GM12878 (cell line): ENCODE data around the gene AIFM3. TPM values are rescaled to one million over a fixed set of nuclear protein-coding genes. Genes with fewer than 3 reads are reported as not detected.
A peak's percentile ranks its signal among the peaks of the same experiment; 100 is the strongest.

ENCODE experiments used
- ATAC-seq: fragments of 200-7000 bp; cut with Tn5 transposase; 3 replicates; pipeline ENCODE4 v1.9.1; 2020; ENCODE audit warnings: mild to moderate bottlenecking, moderate library complexity
- BruUV-seq: library from RNA; stranded (reverse); fragments of 400-500 nt; replicated peaks from 2 replicates; lab custom pipeline; 2021; lab: Mats Ljungman, UMichigan
- CTCF ChIA-PET: fragments of 300-600 bp; sonication (Branson Sonifier 250); formaldehyde crosslinking; extraction: SDS; loops from one replicate; lab custom pipeline; 2021; ENCODE audit warnings: inconsistent platforms; lab: Yijun Ruan, JAX
- POLR2A ChIA-PET: fragments of 350-600 bp; formaldehyde crosslinking; extraction: SDS; loops from one replicate; lab custom pipeline; 2021; ENCODE audit warnings: inconsistent platforms; lab: Charles Lee
- RAD21 ChIA-PET: fragments of 300-600 bp; sonication (Branson Sonifier 250); formaldehyde crosslinking; loops from one replicate; lab custom pipeline; 2023; ENCODE audit warnings: antibody characterized with exemption; ENCODE audit not compliant: unreplicated experiment; lab: Charles Lee
- SMC1A ChIA-PET: fragments of 300-600 bp; sonication (Branson Sonifier 250); formaldehyde crosslinking; loops from one replicate; lab custom pipeline; 2023; ENCODE audit not compliant: unreplicated experiment, uncharacterized antibody; lab: Charles Lee
- DNase-seq: peaks from one replicate; pipeline ENCODE4 v3.0.0-alpha.2; 2011; ENCODE audit warnings: low read depth, low spot score
- FAIRE-seq: peaks from 3 replicates; lab custom pipeline; 2011; peaks lifted over from hg19 to GRCh38; lab: Jason Lieb, UNC
- H2AFZ ChIP-seq: 2 replicates; pipeline ENCODE4 v1.6.0; 2011; ENCODE audit warnings: low read depth, low read length, control low read depth; ENCODE audit not compliant: control insufficient read depth
- H3K27ac ChIP-seq: 2 replicates; pipeline ENCODE4 v1.5.1; 2011; ENCODE audit warnings: control low read depth; ENCODE audit not compliant: control insufficient read depth, insufficient read depth
- H3K27me3 ChIP-seq, 2 experiments: replicated peaks in 1 of 2; 2 replicates each; pipeline versions ENCODE4 v1.6.0 to v1.6.1; 2011; ENCODE audit warnings: low read length in 1 of 2; ENCODE audit not compliant: control insufficient read depth in 2 of 2, insufficient read depth in 2 of 2
- H3K36me3 ChIP-seq, 2 experiments: 2 replicates each; pipeline ENCODE4 v1.5.1; 2011; ENCODE audit warnings: low read length in 1 of 2; ENCODE audit not compliant: control insufficient read depth in 2 of 2, insufficient read depth in 2 of 2
- H3K4me1 ChIP-seq: 2 replicates; pipeline ENCODE4 v1.6.1; 2011; ENCODE audit warnings: mild to moderate bottlenecking, low read length, moderate library complexity, mixed read lengths; ENCODE audit not compliant: control insufficient read depth, insufficient read depth
- H3K4me2 ChIP-seq: 2 replicates; pipeline ENCODE4 v1.6.0; 2011; ENCODE audit warnings: control low read depth; ENCODE audit not compliant: control insufficient read depth, insufficient read depth
- H3K4me3 ChIP-seq: fragments of 200-600 bp; sonication (generic); 2 replicates; pipeline ENCODE4 v1.5.1; 2016
- H3K79me2 ChIP-seq: 2 replicates; pipeline ENCODE4 v1.6.0; 2011; ENCODE audit warnings: low read length; ENCODE audit not compliant: control insufficient read depth, insufficient read depth
- H3K9ac ChIP-seq: 2 replicates; pipeline ENCODE4 v1.8.0; 2011; ENCODE audit warnings: low read length, control low read depth, mixed read lengths; ENCODE audit not compliant: control insufficient read depth, insufficient read depth
- H3K9me3 ChIP-seq: replicated peaks from 3 replicates; pipeline ENCODE4 v1.5.1; 2011; ENCODE audit warnings: mild to moderate bottlenecking, low read length; ENCODE audit not compliant: control insufficient read depth, insufficient read depth
- H4K20me1 ChIP-seq: 2 replicates; pipeline ENCODE4 v1.6.0; 2011; ENCODE audit not compliant: control insufficient read depth, insufficient read depth
- ATF3 ChIP-seq: IDR thresholded peaks from 2 replicates; pipeline ENCODE4 v1.6.1; 2011; ENCODE audit warnings: low read depth, mild to moderate bottlenecking, low read length, moderate library complexity, borderline replicate concordance; ENCODE audit errors: extremely low read depth
- CBX3 ChIP-seq: fragments of 200-600 bp; sonication (generic); IDR thresholded peaks from 2 replicates; pipeline ENCODE4 v1.6.1; 2016; ENCODE audit warnings: low read depth, borderline replicate concordance
- CREB1 ChIP-seq: IDR thresholded peaks from 2 replicates; pipeline ENCODE4 v1.6.1; 2012; ENCODE audit warnings: low read depth, mild to moderate bottlenecking, inconsistent platforms
- HDGF ChIP-seq: fragments of 450-650 bp; IDR thresholded peaks from 2 replicates; pipeline ENCODE4 v1.6.1; 2016; ENCODE audit warnings: antibody characterized with exemption
- IRF4 ChIP-seq: IDR thresholded peaks from 2 replicates; pipeline ENCODE4 v1.6.1; 2011; ENCODE audit warnings: low read depth, low read length
- JUNB ChIP-seq: IDR thresholded peaks from 2 replicates; pipeline ENCODE4 v1.6.1; 2016; ENCODE audit warnings: antibody characterized with exemption, mild to moderate bottlenecking
- MYB ChIP-seq: fragments of 150-350 bp; IDR thresholded peaks from 2 replicates; pipeline ENCODE4 v1.6.1; 2014; ENCODE audit warnings: mild to moderate bottlenecking, low read depth, low read length, borderline replicate concordance
- PML ChIP-seq: IDR thresholded peaks from 2 replicates; pipeline ENCODE4 v1.6.1; 2012; ENCODE audit warnings: low read length, inconsistent platforms
- POLR2AphosphoS5 ChIP-seq: IDR thresholded peaks from 2 replicates; pipeline ENCODE4 v1.6.1; 2011; ENCODE audit warnings: mild to moderate bottlenecking, low read length, inconsistent platforms
- SUPT20H ChIP-seq: IDR thresholded peaks from 2 replicates; pipeline ENCODE4 v1.6.1; 2011; ENCODE audit warnings: low read depth, mild to moderate bottlenecking, low read length, moderate library complexity, borderline replicate concordance; ENCODE audit not compliant: control insufficient read depth
- ZNF384 ChIP-seq: IDR thresholded peaks from 2 replicates; pipeline ENCODE4 v1.6.1; 2012; ENCODE audit warnings: low read depth, mild to moderate bottlenecking, low read length, improper control_type of control experiment, borderline replicate concordance
- WGBS: methylation state at CpG from one replicate; pipeline ENCODE4 v1.1.6; 2016; ENCODE audit warnings: low lambda C conversion rate; ENCODE audit not compliant: insufficient replicate concordance, insufficient coverage; ENCODE audit errors: missing lambda C conversion rate; 5-methylcytosine and 5-hydroxymethylcytosine counted together
- in situ Hi-C: fragments of 300-500 bp; cut with MboI; formaldehyde crosslinking; loops from 9 replicates; pipeline ENCODE4 v1.14.3; 2018; ENCODE audit warnings: mixed read lengths
- intact Hi-C: fragments of 100-400 bp; cut with micrococcal nuclease; formaldehyde crosslinking; loops from one replicate; pipeline ENCODE4 v1.14.2; 2022; ENCODE audit not compliant: unreplicated experiment
- polyA plus RNA-seq, 11 experiments: library from polyadenylated mRNA; depleted of rRNA in 4 of 11; unstranded in 6 of 11; stranded (reverse) in 5 of 11; fragments of >200 nt; fragmentation: Nextera tagmentation in 4 of 11; fragmentation: Illumina TruSeq in 1 of 11; extraction: Ambion mirVana in 4 of 11; extraction: Trizol in 1 of 11; gene quantifications; 1 replicate in 1 of 11; 2 replicates in 10 of 11; pipeline versions ENCODE4 v1.2.1 to v1.2.3, GENCODE V29; 2011 to 2016; ENCODE audit warnings: inconsistent platforms in 2 of 11, missing spikeins in 2 of 11, low read depth in 1 of 11
- total RNA-seq, 4 experiments: library from RNA; depleted of rRNA in 3 of 4; stranded (reverse); fragments of >200 nt in 3 of 4; fragmentation: Illumina TruSeq in 1 of 4; extraction: Trizol in 1 of 4; gene quantifications; 2 replicates each; pipeline versions ENCODE4 v1.2.1 to v1.2.3, GENCODE V29; 2013 to 2021
- TF ChIP-seq, protein P1 (sequence below): fragments of 450-650 bp; IDR thresholded peaks from 2 replicates; pipeline ENCODE4 v1.6.1; 2017; ENCODE audit warnings: antibody characterized with exemption, mild to moderate bottlenecking, moderate library complexity
- TF ChIP-seq, protein P2 (sequence below): fragments of 450-650 bp; IDR thresholded peaks from 2 replicates; pipeline ENCODE4 v1.6.1; 2017; ENCODE audit warnings: low read depth, mild to moderate bottlenecking, moderate library complexity

AIFM3 gene
- total and polyA plus RNA-seq, 10 of the 15 experiments (the other 5 are each of a cell fraction or from before 2014, with no cell fraction given), result 0.06 to 0.34 (median 0.21) TPM; not detected in 6

- TF ChIP-seq, protein P1, sequence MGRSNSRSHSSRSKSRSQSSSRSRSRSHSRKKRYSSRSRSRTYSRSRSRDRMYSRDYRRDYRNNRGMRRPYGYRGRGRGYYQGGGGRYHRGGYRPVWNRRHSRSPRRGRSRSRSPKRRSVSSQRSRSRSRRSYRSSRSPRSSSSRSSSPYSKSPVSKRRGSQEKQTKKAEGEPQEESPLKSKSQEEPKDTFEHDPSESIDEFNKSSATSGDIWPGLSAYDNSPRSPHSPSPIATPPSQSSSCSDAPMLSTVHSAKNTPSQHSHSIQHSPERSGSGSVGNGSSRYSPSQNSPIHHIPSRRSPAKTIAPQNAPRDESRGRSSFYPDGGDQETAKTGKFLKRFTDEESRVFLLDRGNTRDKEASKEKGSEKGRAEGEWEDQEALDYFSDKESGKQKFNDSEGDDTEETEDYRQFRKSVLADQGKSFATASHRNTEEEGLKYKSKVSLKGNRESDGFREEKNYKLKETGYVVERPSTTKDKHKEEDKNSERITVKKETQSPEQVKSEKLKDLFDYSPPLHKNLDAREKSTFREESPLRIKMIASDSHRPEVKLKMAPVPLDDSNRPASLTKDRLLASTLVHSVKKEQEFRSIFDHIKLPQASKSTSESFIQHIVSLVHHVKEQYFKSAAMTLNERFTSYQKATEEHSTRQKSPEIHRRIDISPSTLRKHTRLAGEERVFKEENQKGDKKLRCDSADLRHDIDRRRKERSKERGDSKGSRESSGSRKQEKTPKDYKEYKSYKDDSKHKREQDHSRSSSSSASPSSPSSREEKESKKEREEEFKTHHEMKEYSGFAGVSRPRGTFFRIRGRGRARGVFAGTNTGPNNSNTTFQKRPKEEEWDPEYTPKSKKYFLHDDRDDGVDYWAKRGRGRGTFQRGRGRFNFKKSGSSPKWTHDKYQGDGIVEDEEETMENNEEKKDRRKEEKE, result no peak
- TF ChIP-seq ATF3, result no peak
- TF ChIP-seq, protein P2, sequence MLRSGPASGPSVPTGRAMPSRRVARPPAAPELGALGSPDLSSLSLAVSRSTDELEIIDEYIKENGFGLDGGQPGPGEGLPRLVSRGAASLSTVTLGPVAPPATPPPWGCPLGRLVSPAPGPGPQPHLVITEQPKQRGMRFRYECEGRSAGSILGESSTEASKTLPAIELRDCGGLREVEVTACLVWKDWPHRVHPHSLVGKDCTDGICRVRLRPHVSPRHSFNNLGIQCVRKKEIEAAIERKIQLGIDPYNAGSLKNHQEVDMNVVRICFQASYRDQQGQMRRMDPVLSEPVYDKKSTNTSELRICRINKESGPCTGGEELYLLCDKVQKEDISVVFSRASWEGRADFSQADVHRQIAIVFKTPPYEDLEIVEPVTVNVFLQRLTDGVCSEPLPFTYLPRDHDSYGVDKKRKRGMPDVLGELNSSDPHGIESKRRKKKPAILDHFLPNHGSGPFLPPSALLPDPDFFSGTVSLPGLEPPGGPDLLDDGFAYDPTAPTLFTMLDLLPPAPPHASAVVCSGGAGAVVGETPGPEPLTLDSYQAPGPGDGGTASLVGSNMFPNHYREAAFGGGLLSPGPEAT, result no peak
Observed at GRCh38 chr22:20966883-20967696, at the start of gene AIFM3 (continued).

DNA sequence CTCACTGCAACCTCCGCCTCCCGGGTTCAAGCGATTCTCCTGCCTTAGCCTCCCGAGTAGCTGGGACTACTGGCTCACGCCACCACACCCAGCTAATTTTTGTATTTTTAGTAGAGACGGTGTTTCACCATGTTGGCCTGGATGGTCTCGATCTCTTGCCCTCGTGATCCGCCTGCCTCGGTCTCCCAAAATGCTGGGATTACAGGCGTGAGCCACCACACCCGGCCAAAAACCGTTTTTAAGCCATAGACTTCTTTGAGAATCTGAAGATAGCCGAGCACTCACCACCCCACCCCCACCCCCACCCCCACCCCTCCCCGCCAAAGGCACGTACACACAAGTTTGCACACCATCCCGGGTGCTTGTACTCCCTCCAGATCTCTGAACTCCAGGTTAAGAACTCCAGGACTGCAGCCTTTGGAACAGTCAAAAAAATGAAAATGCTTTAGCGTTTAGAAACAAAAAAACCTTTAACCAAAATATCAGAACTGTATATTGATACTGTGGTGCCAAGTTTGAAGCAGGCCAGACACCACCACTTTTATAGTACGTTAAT is 48.3 kb upstream of the AIFM3 start:
- DNase-seq (no peak), ATAC-seq (no peak), FAIRE-seq (no peak)
- ChIA-PET POLR2A (interaction anchor here (0.7 to 1.0 kb wide), 2 partner anchors 8 to 84 kb away, joined by 6 read pairs; no protein-coding TSS in a partner anchor), SMC1A (no interaction called here), CTCF (no interaction called here), RAD21 (interaction anchor here (0.9 kb wide), 1 partner anchor 84 kb away, joined by 3 read pairs; no protein-coding TSS in a partner anchor)
- 2% methylated on average over 14 of the region's 19 CpGs for WGBS
- no peaks in the 10 kb centered on the region for H3K27me3 ChIP-seq
- TF ChIP-seq SUPT20H (no peak), MYB (no peak), CREB1 (no peak), POLR2AphosphoS5 (no peak), IRF4 (no peak), HDGF (no peak), CBX3 (no peak), ZNF384 (no peak), JUNB (no peak), PML (no peak)
- H2AFZ ChIP-seq, result no peak overlapping the region
- H3K9ac ChIP-seq, result peak overlapping the region; percentile 91
- peaks cover 5% of the 10 kb centered on the region; the same call in 1 of the 2 replicates for H4K20me1 ChIP-seq
- H3K27ac ChIP-seq, result 0 out of 2 replicates have a peak overlapping the region, but pooled peaks have one; percentile 44
- peak overlapping the region; percentile 92 for H3K4me3 ChIP-seq
- H3K9me3 ChIP-seq, result no peaks in the 10 kb centered on the region
- H3K4me2 ChIP-seq, result peak overlapping the region; percentile 71
- intact Hi-C loops, result no loop called here
- H3K79me2 ChIP-seq, result peaks cover 66% of the 10 kb centered on the region
- in situ Hi-C loops, result loop anchor here (10.0 kb wide), 1 partner anchor 54 kb away; no protein-coding TSS in a partner anchor
- peaks cover 4% of the 10 kb centered on the region for H3K4me1 ChIP-seq
- H3K36me3 ChIP-seq, result no peaks in the 10 kb centered on the region
- no TSS peak for BruUV-seq
